Subcutaneous abdominal adipose tissue (tissue), 5 donors: ENCODE data around the gene ITGB1BP1.

Experiments used
- H3K27ac ChIP-seq: one replicate; pipeline ENCODE4 v1.7.0; 2013; ENCODE audit warnings: low read depth, mild to moderate bottlenecking, inconsistent platforms, low read length, moderate library complexity
- H3K27me3 ChIP-seq, 5 donors: one replicate each; pipeline ENCODE4 v1.7.0; 2013; ENCODE audit warnings: low read length in 5 of 5, inconsistent platforms in 1 of 5; ENCODE audit not compliant: control insufficient read depth in 5 of 5, insufficient read depth in 4 of 5
- H3K36me3 ChIP-seq, 5 donors: one replicate each; pipeline ENCODE4 v1.7.0; 2013; ENCODE audit warnings: low read length in 5 of 5; ENCODE audit not compliant: control insufficient read depth in 5 of 5, insufficient read depth in 5 of 5
- H3K4me1 ChIP-seq, 5 donors: one replicate each; pipeline ENCODE4 v1.7.0; 2013; ENCODE audit warnings: low read length in 5 of 5, mild to moderate bottlenecking in 3 of 5, moderate library complexity in 1 of 5; ENCODE audit not compliant: control insufficient read depth in 5 of 5, insufficient read depth in 5 of 5
- H3K4me3 ChIP-seq, 5 donors: one replicate each; pipeline ENCODE4 v1.7.0; 2013; ENCODE audit warnings: low read length in 5 of 5, low read depth in 1 of 5
- H3K9ac ChIP-seq, 5 donors: one replicate each; pipeline ENCODE4 v1.7.0; 2013; ENCODE audit warnings: low read length in 5 of 5, mild to moderate bottlenecking in 4 of 5, moderate library complexity in 3 of 5
- H3K9me3 ChIP-seq, 5 donors: one replicate each; pipeline ENCODE4 v1.7.0; 2013; ENCODE audit warnings: low read length in 5 of 5; ENCODE audit not compliant: control insufficient read depth in 5 of 5
- donor health status: healthy.
- donor health status: healthy.
- donor health status: healthy.
- donor health status: healthy.
- donor health status: healthy.

ITGB1BP1 gene

DNA sequence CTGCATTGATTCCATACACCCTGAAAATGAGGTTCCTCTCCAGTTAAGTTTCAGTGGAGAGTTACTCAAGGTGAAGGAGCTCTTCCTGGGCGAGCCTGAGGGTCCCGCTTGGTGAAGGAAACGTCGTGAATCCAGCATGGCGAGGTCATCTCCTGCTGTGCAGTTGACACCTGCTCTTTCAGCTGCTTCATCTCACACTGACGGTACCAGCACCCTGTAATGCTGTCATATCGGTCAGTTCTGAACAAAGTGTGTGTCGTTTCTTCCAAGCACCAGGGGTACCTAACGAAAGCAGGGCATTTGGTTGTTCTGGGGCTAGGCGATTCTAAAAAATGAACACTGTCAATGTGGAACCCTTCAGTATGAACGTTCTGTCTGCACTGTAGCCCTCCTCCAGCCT lies 52.6 kb downstream of the ITGB1BP1 start:
- Histone ChIP-seq H3K9ac (no peak overlapping the region), H3K36me3 (peaks cover 7 to 87% (median 71%) of the 10 kb centered on the region in 5 donors), H3K4me1 (peaks cover 0 to 19% (median 15%) of the 10 kb centered on the region in 5 donors), H3K27ac (no peak overlapping the region), H3K4me3 (no peak overlapping the region), H3K27me3 (no peaks in the 10 kb centered on the region), H3K9me3 (no peaks in the 10 kb centered on the region)

DNA sequence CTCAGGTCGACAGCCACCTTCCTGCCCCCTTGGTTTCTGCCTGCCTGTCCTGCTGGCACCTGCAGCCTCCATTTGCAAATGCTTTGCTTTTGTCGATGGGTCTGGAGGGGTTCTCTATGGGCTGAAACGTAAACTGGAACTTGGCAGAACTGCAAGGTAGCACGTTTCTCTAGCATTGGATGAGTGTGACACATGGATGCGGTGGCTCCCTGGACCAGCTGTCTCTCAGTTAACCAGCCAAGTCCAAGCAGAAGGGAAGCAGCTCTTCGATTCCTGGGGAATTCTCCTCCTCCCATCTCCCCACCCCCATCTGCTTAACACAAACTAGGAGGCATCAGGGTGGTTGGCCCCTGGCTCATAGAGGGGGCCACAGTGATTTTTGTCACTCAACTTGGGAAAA lies 57.3 kb downstream of the ITGB1BP1 start:
- H3K9ac ChIP-seq: no peak overlapping the region
- no peak overlapping the region for H3K27ac ChIP-seq
- no peaks in the 10 kb centered on the region for H3K9me3 ChIP-seq
- no peak overlapping the region for H3K4me3 ChIP-seq
- H3K36me3 ChIP-seq: peaks cover 9 to 92% (median 73%) of the 10 kb centered on the region in 5 donors
- H3K27me3 ChIP-seq: no peaks in the 10 kb centered on the region
- peaks cover 0 to 2% (median 0%) of the 10 kb centered on the region in 5 donors for H3K4me1 ChIP-seq

DNA sequence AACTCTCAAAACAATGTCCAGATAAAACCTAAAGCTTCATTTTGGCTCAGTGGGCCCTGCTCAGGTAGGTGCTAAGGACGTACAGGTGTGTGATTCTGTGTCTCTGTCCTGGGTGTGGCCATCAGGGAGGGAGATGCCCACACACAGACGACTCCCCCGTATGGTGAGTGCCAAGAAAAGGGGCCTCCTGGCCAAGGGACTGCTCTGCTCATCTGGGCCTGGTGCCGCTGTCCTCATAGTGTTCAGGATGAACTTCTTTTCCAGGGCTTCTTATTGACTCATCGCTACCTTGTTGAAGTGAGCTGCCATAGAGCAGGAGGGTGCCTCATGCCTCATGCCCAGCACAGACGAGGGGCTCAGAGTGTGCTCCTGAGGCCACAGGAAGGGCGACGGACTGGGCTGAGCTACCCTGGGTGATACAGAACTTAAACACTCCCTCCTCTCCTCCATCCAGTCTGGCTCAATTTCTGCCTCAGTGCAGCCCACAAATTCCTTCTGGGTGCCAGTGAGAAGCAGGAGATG lies 57.8 kb downstream of the ITGB1BP1 start:
- Histone ChIP-seq H3K9ac (no peak overlapping the region), H3K4me1 (no peaks in the 10 kb centered on the region), H3K27ac (no peak overlapping the region), H3K27me3 (no peaks in the 10 kb centered on the region), H3K4me3 (no peak overlapping the region), H3K9me3 (no peaks in the 10 kb centered on the region), H3K36me3 (peaks cover 9 to 88% (median 69%) of the 10 kb centered on the region in 5 donors)

DNA sequence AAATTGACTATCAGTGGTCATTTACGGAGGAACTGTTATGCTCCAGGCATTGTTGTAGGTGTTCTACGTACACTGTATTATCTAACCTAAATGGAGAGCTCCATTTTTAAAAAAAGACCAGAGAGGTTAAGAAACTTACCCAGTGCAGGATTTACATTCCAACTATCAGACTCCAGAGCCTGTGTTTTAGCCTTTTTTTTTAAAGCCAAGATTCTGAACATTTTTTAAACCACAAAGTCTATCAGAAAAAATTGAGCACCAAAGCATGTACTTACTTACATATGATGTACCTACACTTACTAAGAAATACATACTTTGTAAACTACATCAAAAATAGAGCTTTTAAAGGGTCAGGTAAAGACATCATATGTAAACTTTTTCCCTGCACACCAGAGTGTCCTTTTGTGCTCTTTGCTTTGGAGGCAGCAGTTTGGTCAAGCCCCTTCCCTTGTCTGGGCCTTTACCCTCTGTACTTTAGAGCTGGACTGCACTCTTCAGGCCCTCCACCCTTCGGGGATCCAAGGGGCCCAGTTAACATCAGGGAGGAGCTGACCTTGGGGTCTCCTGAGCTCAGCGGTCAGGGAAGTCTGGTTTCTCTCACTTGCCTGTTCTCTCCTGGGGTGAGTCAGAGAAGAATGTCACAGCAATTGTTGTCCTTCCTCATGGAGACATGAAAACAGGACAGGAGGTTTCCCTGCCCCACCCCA lies 58.4 kb downstream of the ITGB1BP1 start:
- Histone ChIP-seq H3K4me3 (no peak overlapping the region), H3K27me3 (no peaks in the 10 kb centered on the region), H3K4me1 (no peaks in the 10 kb centered on the region), H3K27ac (no peak overlapping the region), H3K9me3 (no peaks in the 10 kb centered on the region), H3K9ac (no peak overlapping the region), H3K36me3 (peaks cover 9 to 88% (median 64%) of the 10 kb centered on the region in 5 donors)

DNA sequence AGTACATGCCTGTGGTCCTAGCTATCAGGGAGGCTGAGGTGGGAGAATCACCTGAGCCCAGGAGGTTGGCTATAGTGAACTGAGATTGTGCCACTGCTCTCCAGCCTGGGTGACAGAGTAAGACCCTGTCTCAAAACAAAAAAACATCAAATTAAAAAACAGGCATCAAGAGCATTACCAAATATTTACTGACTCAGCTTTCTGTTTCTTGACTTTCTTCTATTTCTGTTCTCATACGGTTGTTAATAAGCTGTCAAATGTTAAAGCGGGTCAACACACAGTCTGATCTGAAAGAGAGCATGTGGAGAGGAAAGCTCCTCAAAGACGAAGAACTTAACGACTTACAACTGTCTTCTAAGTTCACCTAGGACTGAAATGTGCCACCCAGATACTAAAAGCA lies 59.0 kb downstream of the ITGB1BP1 start:
- no peaks in the 10 kb centered on the region for H3K27me3 ChIP-seq
- H3K27ac ChIP-seq: no peak overlapping the region
- H3K36me3 ChIP-seq: peaks cover 14 to 90% (median 66%) of the 10 kb centered on the region in 5 donors
- H3K4me3 ChIP-seq: no peak overlapping the region
- H3K9me3 ChIP-seq: no peaks in the 10 kb centered on the region
- H3K4me1 ChIP-seq: no peaks in the 10 kb centered on the region
- no peak overlapping the region for H3K9ac ChIP-seq

- peaks cover 0 to 14% (median 7%) of the 10 kb centered on the region in 5 donors for H3K4me1 ChIP-seq
- H3K36me3 ChIP-seq: peaks cover 21 to 88% (median 55%) of the 10 kb centered on the region in 5 donors
- no peak overlapping the region for H3K4me3 ChIP-seq
- H3K27ac ChIP-seq: no peak overlapping the region
- no peaks in the 10 kb centered on the region for H3K9me3 ChIP-seq
- H3K27me3 ChIP-seq: no peaks in the 10 kb centered on the region
- H3K9ac ChIP-seq: no peak overlapping the region
These were observed 62.6 kb downstream of the ITGB1BP1 start for GRCh38 chr2:9360701-9361100.

DNA sequence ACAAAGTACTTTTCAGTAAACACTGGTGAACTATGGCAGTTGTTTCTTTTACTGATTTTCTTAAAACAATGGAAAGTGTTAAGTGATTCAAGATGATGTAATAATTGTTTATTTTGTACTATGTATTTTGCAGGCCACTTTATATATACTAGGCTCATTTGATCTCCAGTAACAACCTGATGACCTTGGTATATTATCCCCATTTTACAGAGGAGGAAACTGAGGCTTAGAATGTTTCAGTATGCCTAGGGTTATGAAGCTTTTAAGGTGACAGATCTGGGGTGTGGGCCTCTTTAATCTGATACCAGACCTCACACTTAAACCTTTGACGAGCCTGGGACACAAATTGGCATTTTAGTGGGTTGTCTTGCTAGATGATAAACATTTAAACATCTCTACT lies 63.2 kb downstream of the ITGB1BP1 start:
- no peak overlapping the region for H3K27ac ChIP-seq
- peaks cover 0 to 14% (median 7%) of the 10 kb centered on the region in 5 donors for H3K4me1 ChIP-seq
- no peaks in the 10 kb centered on the region for H3K9me3 ChIP-seq
- no peak overlapping the region for H3K9ac ChIP-seq
- H3K27me3 ChIP-seq: no peaks in the 10 kb centered on the region
- H3K36me3 ChIP-seq: peaks cover 21 to 83% (median 50%) of the 10 kb centered on the region in 5 donors
- H3K4me3 ChIP-seq: no peak overlapping the region

DNA sequence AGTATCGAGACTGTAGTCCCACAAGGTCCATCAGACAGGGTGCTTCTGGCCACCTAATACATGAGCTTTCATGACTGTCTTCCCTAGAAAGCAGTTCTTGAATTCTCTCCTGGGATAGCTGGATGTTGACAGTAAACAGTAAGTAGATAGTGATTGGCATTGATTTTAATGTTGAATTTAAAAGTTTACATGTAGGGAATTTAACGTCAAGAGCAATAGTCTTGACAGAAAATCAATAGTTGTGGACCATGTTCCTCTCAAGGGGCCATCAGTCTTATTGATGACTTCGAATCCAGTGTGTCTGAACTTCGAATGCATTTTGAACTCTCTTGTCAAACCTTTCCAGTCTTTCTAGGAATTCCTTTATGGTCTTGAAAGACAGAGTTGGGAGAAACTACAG lies 63.9 kb downstream of the ITGB1BP1 start:
- Histone ChIP-seq H3K4me3 (no peak overlapping the region), H3K9ac (no peak overlapping the region), H3K9me3 (no peaks in the 10 kb centered on the region), H3K27ac (peak overlapping the region; percentile 31), H3K4me1 (peaks cover 0 to 14% (median 7%) of the 10 kb centered on the region in 5 donors), H3K36me3 (peaks cover 17 to 79% (median 52%) of the 10 kb centered on the region in 5 donors), H3K27me3 (no peaks in the 10 kb centered on the region)

GRCh38 chr2:9358846-9359245 lies 64.5 kb downstream of the ITGB1BP1 start:
- H3K9me3 ChIP-seq: no peaks in the 10 kb centered on the region
- H3K27me3 ChIP-seq: no peaks in the 10 kb centered on the region
- peaks cover 0 to 14% (median 7%) of the 10 kb centered on the region in 5 donors for H3K4me1 ChIP-seq
- peak overlapping the region; percentile 31 for H3K27ac ChIP-seq
- H3K36me3 ChIP-seq: peaks cover 16 to 79% (median 58%) of the 10 kb centered on the region in 5 donors
- no peak overlapping the region for H3K9ac ChIP-seq
- no peak overlapping the region for H3K4me3 ChIP-seq

DNA sequence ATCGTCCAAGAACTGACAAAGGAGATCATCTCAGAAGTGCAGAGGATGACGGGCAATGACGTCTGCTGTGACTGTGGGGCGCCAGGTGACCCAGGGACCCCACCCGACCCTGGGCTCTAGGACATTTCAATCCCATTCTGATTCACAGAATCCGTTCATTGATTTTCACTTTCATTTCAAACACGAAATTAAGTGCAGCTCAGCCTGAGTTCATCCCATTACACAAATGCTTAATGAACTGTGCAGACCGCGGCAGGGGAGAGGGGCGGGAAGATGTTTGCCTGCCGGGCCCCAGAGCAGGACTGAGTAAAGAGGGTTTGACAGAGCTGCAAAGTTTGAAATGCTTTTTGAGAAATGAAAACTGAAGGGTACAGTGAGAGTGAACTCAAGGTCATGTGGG lies 67.1 kb downstream of the ITGB1BP1 start:
- Histone ChIP-seq H3K4me3 (no peak overlapping the region), H3K4me1 (peaks cover 0 to 14% (median 7%) of the 10 kb centered on the region in 5 donors), H3K27me3 (no peaks in the 10 kb centered on the region), H3K36me3 (peaks cover 16 to 80% (median 64%) of the 10 kb centered on the region in 5 donors), H3K27ac (no peak overlapping the region), H3K9me3 (no peaks in the 10 kb centered on the region), H3K9ac (no peak overlapping the region)
